ENCODE results near the gene MIA3. TPM values are rescaled to one million over a fixed set of nuclear protein-coding genes. Genes with fewer than 3 reads are reported as not detected.

The MIA3 gene
- total and polyA plus RNA-seq, 9 of the 15 experiments (the other 6 are each of a cell fraction or from before 2014, with no cell fraction given), result 21.6 to 89.4 (median 40.8) TPM

- no peaks in the 10 kb centered on the region for H4K20me1 ChIP-seq (replicated peaks; ENCODE audit: control insufficient read depth, insufficient read depth, low read length)
- no peak overlapping the region for H3K4me2 ChIP-seq (ENCODE audit: insufficient read depth, low read length)
- BruUV-seq (replicated peaks), result no TSS peak
- H3K9ac ChIP-seq (ENCODE audit: insufficient read depth in 1 of 2, low read depth in 2 of 2, low read length in 2 of 2), result no peak overlapping the region
- CTCF ChIA-PET (ENCODE audit: low intra/inter-chr PET ratio), result no interaction called here
- no peak for FAIRE-seq
- H3K27me3 ChIP-seq (ENCODE audit: control insufficient read depth in 2 of 2, insufficient read depth in 2 of 2, low read length in 2 of 2), result no peaks in the 10 kb centered on the region
- H3K27ac ChIP-seq (ENCODE audit: extremely low read depth, low read depth, low read length), result no peak overlapping the region
- H3K4me3 ChIP-seq, result no peak overlapping the region
- H3K9me3 ChIP-seq (replicated peaks; ENCODE audit: control insufficient read depth, insufficient read depth, low read depth, low read length), result no peaks in the 10 kb centered on the region
- no peaks in the 10 kb centered on the region for H3K4me1 ChIP-seq (replicated peaks in 1 of 2; ENCODE audit: control insufficient read depth in 2 of 2, insufficient read depth in 2 of 2, low read length in 2 of 2)
- POLR2A ChIA-PET, result interaction anchor here (1.3 kb wide), 1 partner anchor 11 kb away, joined by 4 read pairs; no protein-coding TSS in a partner anchor
- intact Hi-C loops (cut with micrococcal nuclease), result no loop called here
- no peak for DNase-seq (ENCODE audit: extremely low read depth in 1 of 4, low spot score in 3 of 4)
- in situ Hi-C loops (cut with MboI), result no loop called here
- ATAC-seq, result 0 out of 3 replicates have a peak, but pooled peaks have one; percentile 53
- no peaks in the 10 kb centered on the region for H3K9me1 ChIP-seq (ENCODE audit: control insufficient read depth, insufficient read depth, low read length)
- peaks cover 97% of the 10 kb centered on the region for H3K36me3 ChIP-seq (ENCODE audit: control insufficient read depth, insufficient read depth, low read length)
- no peaks in the 10 kb centered on the region for H3K79me2 ChIP-seq (ENCODE audit: control insufficient read depth, insufficient read depth, low read length)
- WGBS (ENCODE audit: insufficient coverage, low coverage, missing lambda C conversion rate), result 67% methylated on average over 5 of the region's 5 CpGs
- H2AFZ ChIP-seq (ENCODE audit: low read depth, low read length), result no peak overlapping the region
- TF ChIP-seq SNAPC5 (CRISPR knock-in tag; IDR thresholded peaks at IDR 0.05), result no peak
- TF ChIP-seq SMARCC2 (IDR thresholded peaks at IDR 0.05; ENCODE audit: low read depth), result no peak
- no peak for TF ChIP-seq ARID2 (IDR thresholded peaks at IDR 0.05)
- TF ChIP-seq ZZZ3 (IDR thresholded peaks at IDR 0.05), result no peak
- no peak for TF ChIP-seq CBX1 (IDR thresholded peaks at IDR 0.05; ENCODE audit: low read depth)
- TF ChIP-seq CTCFL (IDR thresholded peaks at IDR 0.05; ENCODE audit: borderline replicate concordance, insufficient read depth, low read depth, low read length, poor library complexity, severe bottlenecking), result no peak
- no peak for TF ChIP-seq RBM15 (IDR thresholded peaks at IDR 0.05; ENCODE audit: insufficient read depth, low read length)
- no peak for TF ChIP-seq HMG20A (CRISPR knock-in tag; conservative IDR thresholded peaks at IDR 0.05)
- no peak for TF ChIP-seq FOXJ3 (CRISPR knock-in tag; IDR thresholded peaks at IDR 0.05)
- TF ChIP-seq TSHZ1 (CRISPR knock-in tag; IDR thresholded peaks at IDR 0.05), result no peak
- TF ChIP-seq TAF15 (IDR thresholded peaks at IDR 0.05; ENCODE audit: low read depth, low read length), result no peak
- TF ChIP-seq SP1 (CRISPR knock-in tag; IDR thresholded peaks at IDR 0.05), result no peak
- no peak for TF ChIP-seq PATZ1 (CRISPR knock-in tag; IDR thresholded peaks at IDR 0.05; ENCODE audit: borderline replicate concordance)
- TF ChIP-seq MECOM (CRISPR knock-in tag; IDR thresholded peaks at IDR 0.05), result no peak
- TF ChIP-seq CXXC5 (CRISPR knock-in tag; IDR thresholded peaks at IDR 0.05), result no peak
Measured at GRCh38 chr1:222654849-222655248, 37.0 kb downstream of the MIA3 start.
